ENCODE measurements around the gene LCN6. TPM values are rescaled to one million over a fixed set of nuclear protein-coding genes. Genes with fewer than 3 reads are reported as not detected.
"Not testable (repeated sequence)": the region's sequence is repeated elsewhere in the genome, so short reads cannot be mapped to it uniquely, and the experiment has no call there.

The LCN6 gene
- total RNA-seq, 1 donor from 2014 or later = not detected

GRCh38 chr9:136782452-136782851 lies 34.1 kb upstream of the LCN6 start:
- no peak for DNase-seq

- no peak for DNase-seq
These were observed 31.5 kb upstream of the LCN6 start for GRCh38 chr9:136779808-136780207.

DNA sequence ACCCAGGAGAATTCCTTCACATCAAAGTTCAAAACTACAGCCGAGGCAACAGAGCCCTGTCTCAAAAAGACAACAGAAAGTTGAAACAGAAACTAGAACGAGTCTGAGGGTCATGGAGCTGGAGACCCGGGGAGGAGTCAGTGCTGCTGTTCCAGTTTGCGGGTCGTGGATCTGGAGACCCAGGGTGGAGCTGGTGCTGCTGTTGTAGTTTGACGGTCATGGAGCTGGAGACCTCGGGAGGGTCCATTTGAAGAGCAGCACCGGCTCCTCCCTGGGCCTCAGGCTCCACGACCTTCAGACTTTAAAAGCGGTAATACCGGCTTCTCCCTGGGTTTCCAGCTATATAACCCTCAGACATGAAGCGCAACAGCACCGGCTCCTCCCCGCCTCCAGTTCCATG lies 29.0 kb upstream of the LCN6 start:
- no peak for DNase-seq

DNA sequence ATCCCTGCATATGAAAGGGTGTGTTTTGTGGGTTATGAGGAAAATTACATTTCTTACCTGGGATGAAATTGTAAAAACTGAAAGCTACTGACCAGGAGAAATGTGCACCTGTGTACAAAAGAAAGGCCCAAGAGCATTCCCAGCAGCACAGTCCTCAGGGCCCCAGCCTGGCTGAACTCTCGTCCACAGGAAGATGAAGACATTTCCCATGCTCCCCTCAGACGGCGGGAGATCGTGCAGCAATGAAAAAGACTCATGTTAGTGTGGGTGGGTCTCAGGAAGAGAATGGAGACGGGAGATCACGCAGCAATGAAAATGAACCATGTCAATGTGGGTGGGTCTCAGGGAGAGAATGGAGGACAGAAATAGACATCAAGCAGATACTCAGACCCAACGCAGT lies 28.6 kb upstream of the LCN6 start:
- no peak for DNase-seq

DNA sequence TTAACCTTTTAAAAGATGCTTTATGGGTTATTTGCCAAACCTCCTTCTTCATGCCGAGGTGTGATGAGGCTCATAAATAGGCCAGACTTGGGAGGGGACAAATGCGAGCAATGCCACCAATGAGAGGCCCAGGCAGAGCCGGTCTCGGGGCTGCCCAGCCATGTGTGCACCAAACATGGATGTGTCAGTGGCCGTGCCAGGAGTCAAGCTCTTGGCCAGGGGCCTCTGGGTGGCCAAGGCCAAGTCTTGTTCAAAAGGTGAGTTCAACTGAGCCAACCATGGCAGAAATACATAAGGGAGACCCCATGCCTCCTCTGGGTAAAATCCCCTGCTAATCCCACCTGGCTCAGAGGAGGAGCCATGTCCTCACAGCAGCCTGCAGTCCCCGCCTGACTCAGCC lies 26.9 kb upstream of the LCN6 start:
- no peak for DNase-seq

DNA sequence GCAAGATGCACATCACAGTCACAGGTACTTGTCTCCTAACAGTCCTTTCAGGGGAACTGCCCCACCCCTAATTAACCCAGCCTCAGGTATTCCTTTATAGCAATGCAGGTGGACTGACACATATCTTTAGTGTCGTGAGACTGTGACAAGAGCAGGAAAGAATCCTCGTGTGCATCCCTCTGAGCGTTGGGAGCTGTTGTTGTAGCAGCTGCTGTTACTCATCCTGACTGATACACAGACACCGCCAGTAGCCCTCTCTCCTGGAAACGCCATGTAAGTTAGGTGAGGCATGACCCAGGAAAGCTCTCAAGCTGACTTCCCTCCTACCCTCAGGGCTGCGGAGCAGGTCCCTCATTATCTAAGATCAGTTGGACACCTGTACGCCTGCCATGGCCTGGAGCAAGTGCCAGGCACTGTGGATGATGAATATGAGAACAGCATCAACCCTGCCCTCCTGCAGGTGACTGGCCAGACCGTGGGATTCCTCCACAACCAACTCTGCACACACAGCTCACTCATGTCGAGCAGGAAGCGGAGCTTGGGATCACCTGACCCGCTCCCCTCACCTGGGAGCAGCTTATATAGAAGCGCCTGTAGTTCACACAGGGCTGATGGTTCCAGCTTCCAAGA lies 26.2 kb upstream of the LCN6 start:
- DNase-seq = no peak

DNA sequence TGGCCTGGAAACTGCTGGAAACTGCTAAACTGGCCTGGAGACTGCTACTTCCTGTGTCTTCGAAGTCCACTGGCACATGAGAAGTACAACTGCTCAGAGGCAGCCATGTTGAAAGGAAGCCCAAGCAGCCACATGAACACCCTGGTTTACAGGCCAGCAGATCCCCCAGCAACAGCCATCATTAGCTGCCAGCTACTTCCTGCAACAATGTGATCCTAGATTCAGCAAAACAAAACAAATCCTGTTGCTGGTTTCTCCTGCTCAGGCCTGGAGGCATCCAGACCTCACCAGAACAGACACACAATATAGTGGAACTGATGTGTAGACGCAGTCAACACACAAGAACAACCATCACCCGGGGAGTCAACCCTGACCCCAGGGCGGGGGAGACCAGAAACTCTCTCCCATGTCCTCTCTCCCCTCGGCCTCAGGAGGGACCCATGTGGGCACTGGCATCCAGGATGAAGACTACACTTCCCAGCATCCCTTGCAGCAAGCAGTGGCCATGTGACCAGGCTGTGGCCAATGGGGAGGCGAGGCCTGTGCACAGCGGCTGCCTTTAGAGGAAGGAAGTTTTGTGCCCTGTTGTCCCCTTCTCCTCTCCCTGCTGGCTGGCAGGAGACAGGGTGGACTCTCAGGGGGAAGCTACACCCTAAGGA lies 25.2 kb upstream of the LCN6 start:
- DNase-seq = no peak

GRCh38 chr9:136771907-136772415 lies 23.6 kb upstream of the LCN6 start:
- no peak for DNase-seq

- DNase-seq = no peak
These were observed 21.4 kb upstream of the LCN6 start for GRCh38 chr9:136769710-136770191.

DNA sequence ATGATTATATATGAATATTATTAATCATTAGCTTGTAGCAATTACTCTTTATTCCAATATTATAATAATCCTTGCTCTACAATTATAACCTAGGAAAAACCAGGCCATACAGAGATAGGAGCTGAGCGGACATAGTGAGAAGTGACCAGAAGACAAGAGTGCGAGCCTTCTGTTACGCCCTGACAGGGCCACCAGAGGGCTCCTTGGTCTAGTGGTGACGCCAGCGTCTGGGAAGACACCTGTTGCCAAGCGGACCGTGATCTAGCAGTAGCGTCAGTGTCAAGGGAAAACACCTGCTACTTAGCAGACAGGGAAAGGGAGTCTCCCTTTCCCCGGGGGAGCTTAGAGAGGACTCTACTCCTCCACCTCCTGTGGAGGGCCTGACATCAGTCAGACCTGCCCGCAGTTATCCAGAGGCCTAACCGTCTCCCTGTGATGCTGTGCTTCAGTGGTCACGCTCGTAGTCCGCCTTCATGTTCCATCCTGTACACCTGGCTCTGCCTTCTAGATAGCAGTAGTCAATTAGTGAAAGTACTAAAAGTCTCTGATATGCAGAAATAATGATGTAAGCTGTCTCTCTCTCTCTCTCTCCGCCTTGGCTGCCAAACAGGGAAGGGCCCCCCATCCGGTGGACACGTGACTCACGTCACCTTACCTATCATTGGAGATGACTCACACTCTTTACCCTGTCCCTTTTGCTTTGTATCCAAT lies 18.2 kb upstream of the LCN6 start:
- not testable (repeated sequence) for DNase-seq

DNA sequence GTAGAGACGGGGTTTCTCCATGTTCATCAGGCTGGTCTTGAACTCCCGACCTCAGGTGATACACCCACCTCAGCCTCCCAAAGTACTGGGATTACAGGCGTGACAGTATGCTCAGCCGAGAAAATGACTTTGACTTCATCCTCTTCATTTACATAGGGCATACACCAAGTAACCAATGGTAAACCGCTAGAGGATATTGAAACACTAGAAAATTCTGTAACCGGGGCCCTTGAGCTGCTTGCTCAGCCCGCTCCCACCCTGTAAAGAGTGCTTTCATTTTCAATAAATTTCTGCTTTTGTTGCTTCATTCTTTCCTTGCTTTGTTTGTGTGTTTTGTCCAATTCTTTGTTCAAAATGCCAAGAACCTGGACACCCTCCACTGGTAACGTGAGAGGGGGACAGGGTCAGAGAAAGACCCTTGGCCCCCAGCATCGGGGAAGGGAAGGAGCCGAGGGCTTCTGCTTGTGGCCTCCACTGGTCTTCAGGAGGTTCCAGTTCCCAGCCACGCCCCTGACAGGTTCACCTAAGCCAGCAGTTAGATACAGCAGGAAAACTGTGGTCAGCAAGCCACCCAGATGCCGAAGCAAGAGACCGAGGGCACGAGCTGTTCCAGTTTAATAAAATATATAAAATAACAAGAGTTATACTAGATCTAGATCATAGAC lies 17.6 kb upstream of the LCN6 start:
- not testable (repeated sequence) for DNase-seq

GRCh38 chr9:136765041-136765440 lies 16.7 kb upstream of the LCN6 start:
- no peak for DNase-seq

- DNase-seq = no peak
These were observed 16.1 kb upstream of the LCN6 start, which contains the start of gene LCN15 for GRCh38 chr9:136764301-136764891. Gene LCN15 (minus strand): TSS chr9:136764518. CDS start chr9:136764488, 30 bp downstream.

DNA sequence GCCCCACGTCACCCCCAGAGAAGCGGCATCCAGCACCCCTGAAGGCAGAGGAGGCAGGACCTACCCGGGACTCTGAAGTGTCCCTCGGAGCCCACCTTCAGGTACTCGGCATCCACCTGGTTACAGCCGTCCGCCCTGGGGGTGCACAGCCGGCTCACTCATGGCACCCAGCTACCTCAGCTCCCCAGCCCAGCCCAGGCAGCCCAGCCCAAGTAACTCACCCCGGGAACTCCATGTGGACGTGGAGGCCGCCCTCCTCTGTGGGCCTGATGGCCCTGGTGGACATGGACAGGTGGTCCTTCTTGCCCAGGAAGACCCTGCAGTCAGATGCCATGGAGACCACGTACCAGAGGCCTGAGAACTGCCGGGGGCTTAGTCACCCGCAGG lies 15.3 kb upstream of the LCN6 start:
- no peak for DNase-seq

DNA sequence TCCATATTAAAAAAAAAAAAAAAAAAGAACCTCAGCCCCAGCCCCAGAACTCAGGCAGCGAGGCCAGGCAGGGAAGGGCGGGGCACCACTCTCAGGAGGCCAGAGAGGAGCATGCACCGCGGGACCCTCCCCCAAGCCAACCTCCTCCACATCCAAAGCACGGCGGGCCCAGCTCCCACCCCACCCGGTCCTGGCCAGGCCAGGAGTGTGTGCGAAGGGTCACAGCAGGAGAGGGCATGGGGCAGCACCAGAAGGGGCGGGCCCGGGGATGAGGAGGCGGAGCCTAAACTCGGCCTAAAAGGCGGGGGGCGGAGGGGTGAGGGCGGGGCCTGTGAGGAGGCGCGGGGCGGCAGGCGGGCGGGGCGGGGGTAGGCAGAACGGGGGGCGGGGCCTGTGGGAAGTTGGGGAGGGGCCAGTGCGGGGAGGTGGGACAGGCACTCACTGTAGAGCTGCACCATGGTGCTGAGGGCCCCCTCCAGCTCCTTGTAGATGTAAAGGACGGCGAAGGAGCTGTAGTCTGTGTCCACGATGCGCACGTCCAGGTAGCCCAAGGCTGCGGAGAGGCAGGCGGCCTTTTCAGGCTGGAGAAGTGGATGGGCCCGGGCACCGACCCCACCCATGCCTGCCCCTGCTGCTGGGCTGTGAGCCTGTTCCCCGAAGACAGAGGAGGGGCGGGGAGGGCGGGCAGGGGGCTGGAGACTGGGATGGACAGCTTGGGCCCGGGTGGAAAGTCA lies 14.8 kb upstream of the LCN6 start:
- DNase-seq = no peak

- no peak for DNase-seq
These were observed 13.9 kb upstream of the LCN6 start for GRCh38 chr9:136762221-136762691.

DNA sequence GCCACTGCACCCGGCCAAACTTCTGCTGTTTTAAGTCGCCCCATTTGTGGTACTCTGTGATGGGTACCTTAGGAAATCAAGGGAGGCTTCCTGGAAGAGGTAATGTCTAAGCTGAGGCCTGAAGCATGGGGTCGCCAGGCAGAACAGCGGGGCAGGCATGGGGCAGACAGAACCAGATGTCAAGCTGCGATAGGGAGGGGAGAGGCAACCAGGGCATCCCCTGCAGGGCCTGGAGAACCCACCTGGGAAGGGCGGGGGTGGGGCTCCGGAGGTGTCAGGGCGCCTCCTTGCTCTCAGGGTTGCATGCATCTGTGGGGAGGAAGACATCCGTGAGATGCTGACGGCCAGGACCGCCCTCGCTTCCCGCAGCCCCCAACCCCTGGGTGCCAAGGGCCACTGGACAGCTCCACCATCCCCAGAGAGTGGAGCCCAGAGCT lies 13.2 kb upstream of the LCN6 start:
- DNase-seq = no peak

- not testable (repeated sequence) for DNase-seq
These were observed 12.7 kb upstream of the LCN6 start for GRCh38 chr9:136760834-136761544.

GRCh38 chr9:136760424-136760823 lies 12.1 kb upstream of the LCN6 start:
- no peak for DNase-seq
